NCI-H345 treated with DMSO at 0.1 percent for 48 hours (cell line): ENCODE measurements around the gene AP1S1.
"Not testable (repeated sequence)": the region's sequence is repeated elsewhere in the genome, so short reads cannot be mapped to it uniquely, and the experiment has no call there.

ENCODE experiments used
- DNase-seq: peaks from one replicate; lab custom pipeline; 2025; ENCODE audit not compliant: unreplicated experiment; lab: John Stamatoyannopoulos, UW

The AP1S1 gene

GRCh38 chr7:101124376-101125056 is 29.8 kb upstream of the AP1S1 start:
- DNase-seq = no peak

- no peak for DNase-seq
These were observed 28.2 kb upstream of the AP1S1 start for GRCh38 chr7:101125989-101126650.

GRCh38 chr7:101126651-101127459 is 27.4 kb upstream of the AP1S1 start, which contains the start of gene SERPINE1:
Gene SERPINE1 (plus strand): TSS chr7:101127104. CDS start chr7:101128394, 1,290 bp downstream.
- DNase-seq = no peak

- DNase-seq = no peak
These were observed 26.7 kb upstream of the AP1S1 start for GRCh38 chr7:101127460-101128039.

- DNase-seq = no peak
These were observed 26.0 kb upstream of the AP1S1 start for GRCh38 chr7:101128040-101128834.

- DNase-seq = no peak
These were observed 24.6 kb upstream of the AP1S1 start for GRCh38 chr7:101129603-101130117.

GRCh38 chr7:101132626-101133600 is 21.4 kb upstream of the AP1S1 start:
- not testable (repeated sequence) for DNase-seq

GRCh38 chr7:101133621-101134398 is 20.5 kb upstream of the AP1S1 start:
- DNase-seq = no peak

GRCh38 chr7:101134399-101134980 is 19.8 kb upstream of the AP1S1 start:
- DNase-seq = no peak

GRCh38 chr7:101137651-101138212 is 16.5 kb upstream of the AP1S1 start:
- no peak for DNase-seq

GRCh38 chr7:101138213-101138870 is 15.9 kb upstream of the AP1S1 start:
- no peak for DNase-seq

GRCh38 chr7:101140339-101140699 is 14.0 kb upstream of the AP1S1 start:
- no peak for DNase-seq

GRCh38 chr7:101140746-101141382 is 13.4 kb upstream of the AP1S1 start:
- DNase-seq = no peak

GRCh38 chr7:101151908-101152651 is 2.2 kb upstream of the AP1S1 start:
- DNase-seq = no peak

GRCh38 chr7:101154693-101155102 is 422 bp downstream of the AP1S1 start:
- no peak for DNase-seq

- no peak for DNase-seq
These were observed 1.0 kb downstream of the AP1S1 start for GRCh38 chr7:101155303-101155702.
